ENCODE measurements around the gene STX5.

The STX5 gene

DNA sequence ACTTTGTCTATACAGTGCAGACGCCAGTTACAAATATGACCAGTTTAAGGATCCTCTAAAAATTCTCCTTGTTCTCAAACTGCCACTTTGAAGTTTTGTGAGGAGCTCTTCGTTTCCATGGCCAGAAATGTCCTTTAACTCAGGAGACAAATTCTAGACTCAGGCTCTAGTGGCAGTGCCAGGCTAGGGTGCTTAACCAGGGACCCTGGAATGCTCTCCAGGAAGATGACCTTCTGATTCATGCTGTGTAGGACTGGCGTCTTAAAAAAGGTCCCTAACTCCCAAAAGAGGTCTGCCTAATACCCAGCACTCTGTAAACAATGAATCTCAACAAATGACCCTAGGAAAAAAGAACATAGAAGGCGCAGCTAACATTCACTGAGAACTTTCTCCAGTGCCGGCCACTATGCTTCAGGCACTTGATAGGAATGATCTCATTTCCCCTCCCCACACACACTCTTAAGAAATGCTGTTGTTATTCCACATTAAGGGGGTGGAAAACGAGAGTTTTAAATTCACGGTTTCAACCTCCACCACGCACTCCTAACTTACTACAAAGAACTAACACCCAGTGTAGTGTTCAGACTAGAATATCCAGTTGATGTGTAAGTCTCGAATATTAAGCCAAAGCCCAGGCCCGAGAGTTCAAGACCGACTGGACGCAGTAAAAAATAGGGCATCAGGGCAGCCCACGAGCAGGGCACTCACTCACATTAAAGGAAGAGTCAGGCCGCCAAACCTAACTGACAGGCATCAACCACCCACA, 27.4 kb downstream of the STX5 start:
- H3K4me3 ChIP-seq (ENCODE audit: low read depth, low read length) = peak overlapping the region; percentile 94
- DNase-seq (ENCODE audit: low read depth, low spot score) = peak; percentile 51
- in situ Hi-C loops (cut with HindIII; ENCODE audit: low sequenced_read_pairs) = no loop called here
- TF ChIP-seq, protein P1, sequence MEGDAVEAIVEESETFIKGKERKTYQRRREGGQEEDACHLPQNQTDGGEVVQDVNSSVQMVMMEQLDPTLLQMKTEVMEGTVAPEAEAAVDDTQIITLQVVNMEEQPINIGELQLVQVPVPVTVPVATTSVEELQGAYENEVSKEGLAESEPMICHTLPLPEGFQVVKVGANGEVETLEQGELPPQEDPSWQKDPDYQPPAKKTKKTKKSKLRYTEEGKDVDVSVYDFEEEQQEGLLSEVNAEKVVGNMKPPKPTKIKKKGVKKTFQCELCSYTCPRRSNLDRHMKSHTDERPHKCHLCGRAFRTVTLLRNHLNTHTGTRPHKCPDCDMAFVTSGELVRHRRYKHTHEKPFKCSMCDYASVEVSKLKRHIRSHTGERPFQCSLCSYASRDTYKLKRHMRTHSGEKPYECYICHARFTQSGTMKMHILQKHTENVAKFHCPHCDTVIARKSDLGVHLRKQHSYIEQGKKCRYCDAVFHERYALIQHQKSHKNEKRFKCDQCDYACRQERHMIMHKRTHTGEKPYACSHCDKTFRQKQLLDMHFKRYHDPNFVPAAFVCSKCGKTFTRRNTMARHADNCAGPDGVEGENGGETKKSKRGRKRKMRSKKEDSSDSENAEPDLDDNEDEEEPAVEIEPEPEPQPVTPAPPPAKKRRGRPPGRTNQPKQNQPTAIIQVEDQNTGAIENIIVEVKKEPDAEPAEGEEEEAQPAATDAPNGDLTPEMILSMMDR (IDR thresholded peaks at IDR 0.05; ENCODE audit: low read depth, low read length) = no peak

DNA sequence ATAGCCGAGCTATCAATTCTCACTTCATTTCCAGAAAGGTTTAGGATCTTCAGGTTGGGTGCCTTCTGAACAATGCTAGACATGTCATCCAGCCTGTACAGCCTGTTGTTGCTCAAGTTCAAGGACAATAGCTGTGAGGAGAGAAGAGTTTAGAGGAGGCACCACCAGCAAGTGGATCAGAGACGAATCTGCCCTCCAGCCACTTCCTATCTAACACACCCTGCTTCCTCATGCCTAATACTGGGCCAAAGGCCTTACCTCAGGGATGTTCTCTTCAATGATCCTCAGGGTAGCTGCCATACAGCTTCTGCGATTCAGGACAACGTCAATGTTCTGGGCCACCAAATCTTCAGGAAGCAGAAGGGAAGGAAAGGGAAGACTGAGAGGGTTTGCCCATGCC, 30.8 kb downstream of the STX5 start:
- in situ Hi-C loops (cut with HindIII; ENCODE audit: low sequenced_read_pairs) = no loop called here
- TF ChIP-seq, protein P1 (IDR thresholded peaks at IDR 0.05; ENCODE audit: low read depth, low read length) = no peak
- H3K4me3 ChIP-seq (ENCODE audit: low read depth, low read length) = no peak overlapping the region
- no peak for DNase-seq (ENCODE audit: low read depth, low spot score)

GRCh38 chr11:62799486-62799885, 32.4 kb downstream of the STX5 start:
- no peak overlapping the region for H3K4me3 ChIP-seq (ENCODE audit: low read depth, low read length)
- TF ChIP-seq, protein P1 (IDR thresholded peaks at IDR 0.05; ENCODE audit: low read depth, low read length) = no peak
- no peak for DNase-seq (ENCODE audit: low read depth, low spot score)
- in situ Hi-C loops (cut with HindIII; ENCODE audit: low sequenced_read_pairs) = no loop called here

- TF ChIP-seq, protein P1 (IDR thresholded peaks at IDR 0.05; ENCODE audit: low read depth, low read length) = no peak
- no peak overlapping the region for H3K4me3 ChIP-seq (ENCODE audit: low read depth, low read length)
- DNase-seq (ENCODE audit: low read depth, low spot score) = no peak
- in situ Hi-C loops (cut with HindIII; ENCODE audit: low sequenced_read_pairs) = no loop called here
Measured at GRCh38 chr11:62796281-62796680, 35.6 kb downstream of the STX5 start.

DNA sequence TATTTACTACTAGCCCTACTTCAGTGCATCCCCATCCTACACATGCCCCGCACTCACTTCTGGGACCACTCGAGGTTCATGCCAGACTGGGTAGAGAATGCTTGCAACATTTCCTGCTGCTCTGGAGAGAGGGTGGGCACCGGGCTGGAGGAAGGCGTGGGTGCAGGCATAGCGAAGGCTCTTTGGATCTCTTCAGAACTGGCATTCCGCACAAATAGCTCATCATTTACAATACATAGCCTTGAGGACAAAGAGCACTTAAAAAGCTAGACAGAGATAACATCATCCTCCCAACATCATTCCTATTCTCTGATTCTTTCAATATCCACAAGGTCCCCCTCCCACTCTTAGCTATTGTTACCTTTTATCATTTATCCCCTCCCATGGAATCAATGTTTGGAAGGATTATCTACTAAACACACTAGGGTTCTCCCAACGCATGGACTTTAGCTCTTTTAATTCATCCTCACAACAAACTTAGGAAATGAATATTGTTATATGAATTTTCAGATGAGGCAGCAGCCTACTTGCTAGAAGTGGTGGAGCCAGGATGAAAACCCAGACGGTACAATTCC, 37.6 kb downstream of the STX5 start:
- TF ChIP-seq, protein P1 (IDR thresholded peaks at IDR 0.05; ENCODE audit: low read depth, low read length) = no peak
- no peak for DNase-seq (ENCODE audit: low read depth, low spot score)
- in situ Hi-C loops (cut with HindIII; ENCODE audit: low sequenced_read_pairs) = no loop called here
- H3K4me3 ChIP-seq (ENCODE audit: low read depth, low read length) = no peak overlapping the region

- in situ Hi-C loops (cut with HindIII; ENCODE audit: low sequenced_read_pairs) = no loop called here
- no peak for DNase-seq (ENCODE audit: low read depth, low spot score)
- TF ChIP-seq, protein P1 (IDR thresholded peaks at IDR 0.05; ENCODE audit: low read depth, low read length) = no peak
- H3K4me3 ChIP-seq (ENCODE audit: low read depth, low read length) = no peak overlapping the region
Measured at GRCh38 chr11:62792202-62792575, 39.7 kb downstream of the STX5 start.
